Right lobe of liver (tissue), 4 donors: ENCODE data around the gene UBE2G2.

ENCODE experiments used
- CTCF ChIP-seq, 4 donors: fragments of 200-600 bp in 3 of 4; fragments of 450-650 bp in 1 of 4; IDR thresholded peaks; one replicate each; pipeline versions ENCODE4 v1.5.1 to v1.8.0; 2016 to 2022; ENCODE audit warnings: antibody characterized with exemption in 4 of 4, mild to moderate bottlenecking in 2 of 4
- POLR2A ChIP-seq: fragments of 450-650 bp; IDR thresholded peaks from one replicate; pipeline ENCODE4 v1.6.1; 2017; ENCODE audit warnings: antibody characterized with exemption, mild to moderate bottlenecking
- donor health status: DM: no; HTN: no; CAD: no.
- donor health status: DM: no; HTN: no; CAD: no.
- donor health status: DM: no; HTN: yes; CAD: no.

- no peak for TF ChIP-seq CTCF (IDR thresholded peaks at IDR 0.05)
- no peak for TF ChIP-seq POLR2A
Observed at GRCh38 chr21:44815225-44815624, 13.6 kb upstream of the UBE2G2 start.
